Endothelial cell of umbilical vein (primary cell): ENCODE results near the gene KLHL11. TPM values are rescaled to one million over a fixed set of nuclear protein-coding genes. Genes with fewer than 3 reads are reported as not detected.
A peak's percentile ranks its signal among the peaks of the same experiment; 100 is the strongest.

Experiments
- BruUV-seq: library from RNA; stranded (reverse); fragments of 400-500 nt; replicated peaks from 2 replicates; lab custom pipeline; 2021; lab: Mats Ljungman, UMichigan
- CTCF ChIA-PET: fragments of 300-600, 350-600 bp; sonication (Branson Sonifier 250); formaldehyde crosslinking; loops from one replicate; lab custom pipeline; 2021; ENCODE audit warnings: antibody characterized with exemption, inconsistent platforms; lab: Charles Lee
- POLR2A ChIA-PET: fragments of 300-600, 350-600 bp; sonication (Branson Sonifier 250); formaldehyde crosslinking; loops from one replicate; lab custom pipeline; 2021; ENCODE audit warnings: antibody characterized with exemption, inconsistent platforms; lab: Charles Lee
- DNase-seq: peaks from one replicate; pipeline ENCODE4 v3.0.0-alpha.2; 2011; ENCODE audit warnings: low read depth, low spot score
- FAIRE-seq: peaks from 2 replicates; lab custom pipeline; 2011; peaks lifted over from hg19 to GRCh38; lab: Jason Lieb, UNC
- H2AFZ ChIP-seq: 2 replicates; pipeline ENCODE4 v1.6.0; 2012; ENCODE audit warnings: low read depth, low read length, control low read depth, inconsistent platforms
- H3K27ac ChIP-seq: 2 replicates; pipeline ENCODE4 v1.5.1; 2011; ENCODE audit warnings: low read depth, mild to moderate bottlenecking, control low read depth, low read length, moderate library complexity; ENCODE audit not compliant: insufficient read depth
- H3K27me3 ChIP-seq, 2 experiments: 2 replicates each; pipeline versions ENCODE4 v1.6.0 to v1.6.1; 2011; ENCODE audit warnings: low read length in 2 of 2, mixed read lengths in 1 of 2; ENCODE audit not compliant: control insufficient read depth in 2 of 2, insufficient read depth in 2 of 2
- H3K36me3 ChIP-seq, 2 experiments: 2 replicates in 1 of 2; 3 replicates in 1 of 2; pipeline ENCODE4 v1.5.1; 2011; ENCODE audit warnings: low read length in 2 of 2, mild to moderate bottlenecking in 1 of 2, moderate library complexity in 1 of 2; ENCODE audit not compliant: control insufficient read depth in 2 of 2, insufficient read depth in 2 of 2; ENCODE audit errors: extremely low read depth in 1 of 2
- H3K4me1 ChIP-seq: 3 replicates; pipeline ENCODE4 v1.5.1; 2011; ENCODE audit warnings: mild to moderate bottlenecking, low read length; ENCODE audit not compliant: control insufficient read depth, insufficient read depth; ENCODE audit errors: extremely low read depth
- H3K4me2 ChIP-seq: 2 replicates; pipeline ENCODE4 v1.6.1; 2011; ENCODE audit warnings: low read length, control low read depth, mixed read lengths; ENCODE audit not compliant: insufficient read depth
- H3K4me3 ChIP-seq, 3 experiments: fragments of 200-600 bp in 1 of 3; sonication (generic), shearing (Covaris generic) in 1 of 3; replicated peaks in 1 of 3; 2 replicates each; pipeline ENCODE4 v1.5.1; 2011 to 2016; ENCODE audit warnings: control low read depth in 3 of 3, low read length in 3 of 3, mild to moderate bottlenecking in 2 of 3, inconsistent platforms in 1 of 3, low read depth in 1 of 3, moderate library complexity in 1 of 3; ENCODE audit not compliant: insufficient read depth in 1 of 3
- H3K79me2 ChIP-seq: 2 replicates; pipeline ENCODE4 v1.6.0; 2012; ENCODE audit warnings: low read length, inconsistent platforms; ENCODE audit not compliant: control insufficient read depth, insufficient read depth
- H3K9ac ChIP-seq: replicated peaks from 2 replicates; pipeline ENCODE3; 2011; ENCODE audit warnings: low read length, control low read depth; ENCODE audit not compliant: insufficient read depth; ENCODE audit errors: extremely low read depth
- H3K9me1 ChIP-seq: replicated peaks from 3 replicates; pipeline ENCODE4 v1.6.0; 2011; ENCODE audit warnings: mild to moderate bottlenecking, low read length; ENCODE audit not compliant: control insufficient read depth, insufficient read depth; ENCODE audit errors: extremely low read depth
- H3K9me3 ChIP-seq: replicated peaks from 2 replicates; pipeline ENCODE4 v1.5.1; 2012; ENCODE audit warnings: low read length, inconsistent platforms; ENCODE audit not compliant: control insufficient read depth, insufficient read depth
- H4K20me1 ChIP-seq: replicated peaks from 2 replicates; pipeline ENCODE3; 2011; ENCODE audit warnings: mild to moderate bottlenecking, low read length; ENCODE audit not compliant: control insufficient read depth, insufficient read depth; ENCODE audit errors: extremely low read depth
- CTCF ChIP-seq, 2 donors: IDR thresholded peaks; 1 replicate in 1 of 2; 2 replicates in 1 of 2; pipeline ENCODE4 v1.5.1; 2011; ENCODE audit warnings: low read length in 2 of 2, mild to moderate bottlenecking in 2 of 2, moderate library complexity in 2 of 2, control low read depth in 1 of 2, inconsistent platforms in 1 of 2, low read depth in 1 of 2; ENCODE audit not compliant: insufficient read depth in 1 of 2; ENCODE audit errors: extremely low read depth in 1 of 2
- JUN ChIP-seq: IDR thresholded peaks from 2 replicates; pipeline ENCODE4 v1.6.1; 2011; ENCODE audit warnings: borderline replicate concordance, low read depth; ENCODE audit not compliant: insufficient read length, insufficient read depth
- MAX ChIP-seq: IDR thresholded peaks from 2 replicates; pipeline ENCODE4 v1.6.1; 2011; ENCODE audit not compliant: insufficient read depth, insufficient read length
- MYC ChIP-seq: IDR thresholded peaks from one replicate; pipeline ENCODE4 v1.6.1; 2011; ENCODE audit warnings: mild to moderate bottlenecking, low read depth, low read length
- POLR2AphosphoS5 ChIP-seq: IDR thresholded peaks from 2 replicates; pipeline ENCODE4 v1.6.1; 2012; ENCODE audit warnings: low read depth, mild to moderate bottlenecking, control low read depth, low read length, moderate library complexity; ENCODE audit not compliant: insufficient read depth
- dilution Hi-C: fragments of 300-500 bp; cut with MboI; formaldehyde crosslinking; loops from one replicate; pipeline ENCODE4 v1.15.0; 2019; ENCODE audit warnings: low sequenced_read_pairs; ENCODE audit not compliant: extremely low pct_ligation_motif_present
- intact Hi-C: fragments of 100-400 bp; cut with micrococcal nuclease; formaldehyde crosslinking; loops from one replicate; pipeline ENCODE4 v1.10.0; 2022
- polyA plus RNA-seq, 4 experiments: library from polyadenylated mRNA; depleted of rRNA in 3 of 4; stranded (reverse) in 3 of 4; unstranded in 1 of 4; fragments of >200 nt; gene quantifications; 2 replicates each; pipeline versions ENCODE4 v1.2.1 to v1.2.3, GENCODE V29; 2011 to 2012; ENCODE audit warnings: missing spikeins in 1 of 4
- total RNA-seq: library from RNA; stranded (reverse); gene quantifications from 2 replicates; pipeline ENCODE4 v1.2.3, GENCODE V29; 2021

Gene KLHL11
- total and polyA plus RNA-seq, 2 donors (not counting 3 experiments of a cell fraction or from before 2014, with no cell fraction given), result 3.1 to 11.0 TPM

- H3K27me3 ChIP-seq, result no peaks in the 10 kb centered on the region
- no peak within 1 kb of the TSS for H3K27ac ChIP-seq
- peak within 1 kb of the TSS; percentile 100 for H2AFZ ChIP-seq
- no peak for FAIRE-seq
- no peaks in the 10 kb centered on the region for H4K20me1 ChIP-seq
- H3K79me2 ChIP-seq, result peaks cover 3% of the 10 kb centered on the region
- BruUV-seq, result no TSS peak
- no peaks in the 10 kb centered on the region for H3K36me3 ChIP-seq
- dilution Hi-C loops, result no loop called here
- POLR2A ChIA-PET, result interaction anchor here (0.7 kb wide), 1 partner anchor 115 kb away, joined by 3 read pairs; no protein-coding TSS in a partner anchor
- no peaks in the 10 kb centered on the region for H3K9me1 ChIP-seq
- intact Hi-C loops, result no loop called here
- peak within 1 kb of the TSS; percentile 87 for H3K4me2 ChIP-seq
- no peaks in the 10 kb centered on the region for H3K9me3 ChIP-seq
- no peak within 1 kb of the TSS for H3K4me3 ChIP-seq
- TF ChIP-seq CTCF (IDR thresholded peaks at IDR 0.05; ENCODE audit: extremely low read depth in 1 of 2, insufficient read depth in 1 of 2, low read depth in 1 of 2, low read length in 2 of 2) (no peak), MAX (no peak), POLR2AphosphoS5 (no peak), JUN (no peak), MYC (no peak)
- no peak within 1 kb of the TSS for H3K9ac ChIP-seq
- no peak for DNase-seq
- H3K4me1 ChIP-seq, result peaks cover 5% of the 10 kb centered on the region
- CTCF ChIA-PET, result interaction anchor here (1.0 to 1.9 kb wide), 2 partner anchors 10 to 142 kb away, joined by 3 to 7 read pairs; no protein-coding TSS in a partner anchor
Measured at GRCh38 chr17:41837761-41838538, 27.3 kb downstream of the KLHL11 start, which contains the start of gene KLHL10. KLHL10 (plus strand) TSS chr17:41837825; CDS start chr17:41837933, 108 bp downstream.
